Myocyte (in vitro differentiated cells): ENCODE results near the gene NUPR2. TPM values are rescaled to one million over a fixed set of nuclear protein-coding genes. Genes with fewer than 3 reads are reported as not detected.
A peak's percentile ranks its signal among the peaks of the same experiment; 100 is the strongest.
"Not testable (repeated sequence)": the region's sequence is repeated elsewhere in the genome, so short reads cannot be mapped to it uniquely, and the experiment has no call there.

Source experiments
- DNase-seq: peaks from one replicate; pipeline ENCODE4 v3.0.0-alpha.2; 2012; ENCODE audit warnings: low read depth
- polyA plus RNA-seq: library from polyadenylated mRNA; unstranded; fragments of >200 nt; gene quantifications from one replicate; pipeline ENCODE4 v1.2.1, GENCODE V29; 2012; ENCODE audit warnings: missing spikeins
- total RNA-seq: library from RNA; depleted of rRNA; stranded (reverse); fragments of >200 nt; gene quantifications from 2 replicates; pipeline ENCODE4 v1.2.3, GENCODE V29; 2014

Gene NUPR2
- total RNA-seq: not detected in 2 replicates
- polyA plus RNA-seq: not detected

GRCh38 chr7:56115852-56116538 lies at the start of gene NUPR2:
Gene NUPR2 (minus strand): TSS chr7:56116417. CDS start chr7:56116314, 103 bp downstream.
- no peak for DNase-seq

- DNase-seq: no peak
These were observed 41.1 kb upstream of the NUPR2 start for GRCh38 chr7:56157238-56157790.

- not testable (repeated sequence) for DNase-seq
These were observed 14.8 kb upstream of the NUPR2 start for GRCh38 chr7:56131062-56131461.

GRCh38 chr7:56127241-56127975 lies 11.2 kb upstream of the NUPR2 start:
- DNase-seq: peak; percentile 43

- DNase-seq: no peak
These were observed 9.6 kb upstream of the NUPR2 start for GRCh38 chr7:56125831-56126230.

- no peak for DNase-seq
These were observed 8.8 kb upstream of the NUPR2 start for GRCh38 chr7:56124981-56125380.

- no peak for DNase-seq
These were observed 5.2 kb upstream of the NUPR2 start for GRCh38 chr7:56121440-56121839.

GRCh38 chr7:56112244-56112643 lies 4.0 kb downstream of the NUPR2 start:
- not testable (repeated sequence) for DNase-seq

GRCh38 chr7:56110611-56111010 lies 5.6 kb downstream of the NUPR2 start:
- no peak for DNase-seq

- DNase-seq: no peak
These were observed 8.3 kb downstream of the NUPR2 start for GRCh38 chr7:56107954-56108258.

GRCh38 chr7:56106108-56107073 lies 9.8 kb downstream of the NUPR2 start, which contains the start of gene CHCHD2:
Gene CHCHD2 (minus strand): TSS chr7:56106476. CDS start chr7:56106413, 63 bp downstream.
- peak; percentile 100 for DNase-seq

- DNase-seq: peak; percentile 64
These were observed 10.7 kb downstream of the NUPR2 start for GRCh38 chr7:56105508-56105907.

GRCh38 chr7:56104138-56104537 lies 12.1 kb downstream of the NUPR2 start:
- not testable (repeated sequence) for DNase-seq

GRCh38 chr7:56099653-56100052 lies 16.6 kb downstream of the NUPR2 start:
- DNase-seq: no peak

GRCh38 chr7:56098187-56099008 lies 17.8 kb downstream of the NUPR2 start:
- not testable (repeated sequence) for DNase-seq

- DNase-seq: peak; percentile 66
These were observed 18.5 kb downstream of the NUPR2 start for GRCh38 chr7:56097700-56098099.

- peak; percentile 98 for DNase-seq
These were observed 23.3 kb downstream of the NUPR2 start, which contains the start of gene PHKG1 for GRCh38 chr7:56092789-56093531. Gene PHKG1 (minus strand): TSS chr7:56092952. CDS start chr7:56088941, 4,011 bp downstream.

- not testable (repeated sequence) for DNase-seq
These were observed 23.8 kb downstream of the NUPR2 start for GRCh38 chr7:56092388-56092787.

- DNase-seq: peak; percentile 82
These were observed 24.6 kb downstream of the NUPR2 start for GRCh38 chr7:56091591-56091990.
